Stomach (tissue), 4 donors: Measurements from ENCODE around the gene PPIL4.

Experiments used
- CTCF ChIP-seq, 7 experiments: fragments of 450-650 bp in 4 of 7; fragments of 200-600 bp in 3 of 7; sonication (generic) in 3 of 7; IDR thresholded peaks; one replicate each; pipeline ENCODE4 v1.5.1; 2016 to 2019; ENCODE audit warnings: antibody characterized with exemption in 7 of 7, control low read depth in 2 of 7, mild to moderate bottlenecking in 1 of 7
- EP300 ChIP-seq: sonication (generic); formaldehyde crosslinking; IDR thresholded peaks from one replicate; pipeline ENCODE4 v1.6.1; 2017; ENCODE audit warnings: antibody characterized with exemption
- POLR2A ChIP-seq, 4 donors: fragments of 450-650 bp; IDR thresholded peaks; one replicate each; pipeline ENCODE4 v1.6.1; 2016; ENCODE audit warnings: antibody characterized with exemption in 4 of 4, control low read depth in 2 of 4, mild to moderate bottlenecking in 1 of 4, moderate library complexity in 1 of 4

DNA sequence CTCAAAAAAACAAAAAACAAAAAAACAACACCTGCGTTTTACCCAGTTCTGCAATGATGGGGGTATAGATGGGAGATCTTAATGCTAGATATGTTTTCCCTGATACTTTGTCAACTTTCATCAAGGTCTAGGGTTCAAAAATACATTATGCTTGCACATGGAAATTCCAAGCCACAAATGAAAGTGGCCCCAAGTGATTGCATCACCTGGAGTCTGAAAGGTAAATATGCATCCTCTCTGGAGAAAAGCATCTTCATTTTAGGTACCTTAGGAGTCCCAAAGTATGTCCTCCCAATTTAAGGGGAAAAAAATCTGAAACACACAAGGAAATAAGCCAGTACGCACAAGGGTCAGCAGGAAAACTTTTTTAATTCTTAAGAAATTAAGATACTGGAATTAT is 48.5 kb downstream of the PPIL4 start:
- TF ChIP-seq CTCF (IDR thresholded peaks at IDR 0.05) (no peak), POLR2A (IDR thresholded peaks at IDR 0.05) (no peak), EP300 (no peak)
